HCT116 (cell line): Measurements from ENCODE around the gene KRT15.

Source experiments
- EGR1 ChIP-seq: IDR thresholded peaks from 2 replicates; pipeline ENCODE4 v1.6.1; 2012; ENCODE audit warnings: low read depth
- POLR2A ChIP-seq: IDR thresholded peaks from 2 replicates; pipeline ENCODE4 v1.7.0; 2011; ENCODE audit warnings: borderline replicate concordance; ENCODE audit not compliant: insufficient read depth, insufficient read length; ENCODE audit errors: extremely low read depth
- TF ChIP-seq, protein P1 (sequence below), 3 experiments: fragments of 200-600 bp in 1 of 3; sonication (generic) in 1 of 3; IDR thresholded peaks in 2 of 3; conservative IDR thresholded peaks in 1 of 3; 2 replicates each; pipeline ENCODE4 v1.5.1; 2012 to 2017; ENCODE audit warnings: low read depth in 2 of 3, low read length in 2 of 3, antibody characterized with exemption in 1 of 3, borderline replicate concordance in 1 of 3, control low read depth in 1 of 3, mild to moderate bottlenecking in 1 of 3, mixed read lengths in 1 of 3, mixed run types in 1 of 3, moderate library complexity in 1 of 3; ENCODE audit not compliant: insufficient read depth in 1 of 3

DNA sequence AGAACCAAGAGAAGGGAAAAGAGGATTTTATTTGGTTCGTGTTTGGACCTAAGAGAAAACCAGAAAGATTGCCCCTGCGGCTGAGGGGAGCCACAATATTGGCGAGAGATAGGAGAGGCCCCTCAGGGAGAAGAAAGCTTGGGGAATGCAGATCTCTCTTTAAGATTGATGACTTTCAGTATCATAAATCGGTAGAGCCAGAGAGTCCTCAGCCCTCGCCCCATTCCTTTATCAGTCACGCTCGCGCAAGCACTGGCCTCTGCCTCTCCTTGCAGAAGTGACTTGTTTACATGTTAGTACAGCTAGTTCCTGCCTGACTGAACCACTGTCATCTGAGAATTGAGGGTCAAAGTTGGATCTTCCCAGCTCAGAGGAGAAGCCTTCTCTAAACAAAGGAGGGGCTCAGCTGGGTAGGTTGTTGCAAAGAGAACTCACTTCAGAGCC, 30.9 kb upstream of the KRT15 start:
- TF ChIP-seq EGR1 (no peak), POLR2A (no peak)
- TF ChIP-seq, protein P1, sequence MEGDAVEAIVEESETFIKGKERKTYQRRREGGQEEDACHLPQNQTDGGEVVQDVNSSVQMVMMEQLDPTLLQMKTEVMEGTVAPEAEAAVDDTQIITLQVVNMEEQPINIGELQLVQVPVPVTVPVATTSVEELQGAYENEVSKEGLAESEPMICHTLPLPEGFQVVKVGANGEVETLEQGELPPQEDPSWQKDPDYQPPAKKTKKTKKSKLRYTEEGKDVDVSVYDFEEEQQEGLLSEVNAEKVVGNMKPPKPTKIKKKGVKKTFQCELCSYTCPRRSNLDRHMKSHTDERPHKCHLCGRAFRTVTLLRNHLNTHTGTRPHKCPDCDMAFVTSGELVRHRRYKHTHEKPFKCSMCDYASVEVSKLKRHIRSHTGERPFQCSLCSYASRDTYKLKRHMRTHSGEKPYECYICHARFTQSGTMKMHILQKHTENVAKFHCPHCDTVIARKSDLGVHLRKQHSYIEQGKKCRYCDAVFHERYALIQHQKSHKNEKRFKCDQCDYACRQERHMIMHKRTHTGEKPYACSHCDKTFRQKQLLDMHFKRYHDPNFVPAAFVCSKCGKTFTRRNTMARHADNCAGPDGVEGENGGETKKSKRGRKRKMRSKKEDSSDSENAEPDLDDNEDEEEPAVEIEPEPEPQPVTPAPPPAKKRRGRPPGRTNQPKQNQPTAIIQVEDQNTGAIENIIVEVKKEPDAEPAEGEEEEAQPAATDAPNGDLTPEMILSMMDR (IDR thresholded peaks at IDR 0.05 in 2 of 3, conservative IDR thresholded peaks at IDR 0.05 in 1 of 3; ENCODE audit: borderline replicate concordance in 1 of 3, insufficient read depth in 1 of 3, low read depth in 2 of 3, low read length in 2 of 3), result no peak
